IPS-18c (cell line): Measurements from ENCODE around the gene TASOR2.

ENCODE experiments used
- H3K4me3 ChIP-seq: 2 replicates; pipeline ENCODE4 v1.7.0; 2013; ENCODE audit warnings: low read depth, mild to moderate bottlenecking, low read length, moderate library complexity; ENCODE audit not compliant: insufficient read depth
- H3K9me3 ChIP-seq: one replicate; pipeline ENCODE4 v1.6.1; 2013; ENCODE audit warnings: mild to moderate bottlenecking, low read length, moderate library complexity; ENCODE audit not compliant: control insufficient read depth, insufficient read depth

TASOR2 gene

GRCh38 chr10:5666841-5667630, 17.6 kb upstream of the TASOR2 start:
- peaks cover 4% of the 10 kb centered on the region for H3K9me3 ChIP-seq
- peak overlapping the region; percentile 88 for H3K4me3 ChIP-seq

GRCh38 chr10:5668429-5668828, 16.2 kb upstream of the TASOR2 start:
- Histone ChIP-seq H3K4me3 (no peak overlapping the region), H3K9me3 (peaks cover 4% of the 10 kb centered on the region)

GRCh38 chr10:5669604-5670003, 15.0 kb upstream of the TASOR2 start:
- no peak overlapping the region for H3K4me3 ChIP-seq
- H3K9me3 ChIP-seq: peaks cover 4% of the 10 kb centered on the region

GRCh38 chr10:5670662-5671375, 13.8 kb upstream of the TASOR2 start:
- peaks cover 4% of the 10 kb centered on the region for H3K9me3 ChIP-seq
- no peak overlapping the region for H3K4me3 ChIP-seq

GRCh38 chr10:5678397-5679036, 6.1 kb upstream of the TASOR2 start:
- H3K4me3 ChIP-seq: no peak overlapping the region
- H3K9me3 ChIP-seq: no peaks in the 10 kb centered on the region

GRCh38 chr10:5679037-5679435, 5.6 kb upstream of the TASOR2 start:
- H3K9me3 ChIP-seq: no peaks in the 10 kb centered on the region
- H3K4me3 ChIP-seq: no peak overlapping the region

- Histone ChIP-seq H3K4me3 (no peak overlapping the region), H3K9me3 (no peaks in the 10 kb centered on the region)
Measured at GRCh38 chr10:5679606-5680005, 5.0 kb upstream of the TASOR2 start.

- no peaks in the 10 kb centered on the region for H3K9me3 ChIP-seq
Measured at GRCh38 chr10:5681930-5682329, 2.7 kb upstream of the TASOR2 start.

GRCh38 chr10:5683065-5683464, 1.6 kb upstream of the TASOR2 start:
- Histone ChIP-seq H3K9me3 (no peaks in the 10 kb centered on the region), H3K4me3 (no peak overlapping the region)

More at GRCh38 chr10:5681930-5682329, 2.7 kb upstream of the TASOR2 start:
- H3K4me3 ChIP-seq: no peak overlapping the region

GRCh38 chr10:5684971-5685763, 529 bp downstream of the TASOR2 start:
- Histone ChIP-seq H3K4me3 (peak overlapping the region; percentile 94), H3K9me3 (no peaks in the 10 kb centered on the region)

GRCh38 chr10:5685764-5686240, 1.2 kb downstream of the TASOR2 start:
- H3K4me3 ChIP-seq: peak overlapping the region; percentile 94
- H3K9me3 ChIP-seq: no peaks in the 10 kb centered on the region

GRCh38 chr10:5688587-5688986, 3.9 kb downstream of the TASOR2 start:
- Histone ChIP-seq H3K9me3 (no peaks in the 10 kb centered on the region), H3K4me3 (no peak overlapping the region)

GRCh38 chr10:5691786-5692185, 7.1 kb downstream of the TASOR2 start:
- H3K4me3 ChIP-seq: no peak overlapping the region; the same call in 1 of the 2 replicates
- no peaks in the 10 kb centered on the region for H3K9me3 ChIP-seq

- Histone ChIP-seq H3K4me3 (peak overlapping the region; percentile 88), H3K9me3 (no peaks in the 10 kb centered on the region)
Measured at GRCh38 chr10:5692461-5693358, 8.1 kb downstream of the TASOR2 start.

GRCh38 chr10:5694573-5694972, 9.9 kb downstream of the TASOR2 start:
- no peak overlapping the region for H3K4me3 ChIP-seq

GRCh38 chr10:5697342-5697741, 12.7 kb downstream of the TASOR2 start:
- Histone ChIP-seq H3K4me3 (no peak overlapping the region), H3K9me3 (no peaks in the 10 kb centered on the region)

More at GRCh38 chr10:5694573-5694972, 9.9 kb downstream of the TASOR2 start:
- H3K9me3 ChIP-seq: no peaks in the 10 kb centered on the region
